Neural progenitor cell (in vitro differentiated cells): ENCODE results near the gene RTN4RL1. TPM values are rescaled to one million over a fixed set of nuclear protein-coding genes. Genes with fewer than 3 reads are reported as not detected.

Experiments used
- DNase-seq: peaks from one replicate; pipeline ENCODE4 v3.0.0-alpha.2; 2016; ENCODE audit warnings: low spot score
- H2AFZ ChIP-seq: fragments of 200-600 bp; sonication (generic); replicated peaks from 2 replicates; pipeline ENCODE4 v1.6.1; 2016; ENCODE audit warnings: antibody characterized with exemption
- H3F3A ChIP-seq: fragments of 200-600 bp; sonication (generic); 2 replicates; pipeline ENCODE4 v1.6.1; 2016; ENCODE audit warnings: antibody characterized with exemption, low read depth
- H3K27ac ChIP-seq: fragments of 200-600 bp; sonication (generic); 2 replicates; pipeline ENCODE4 v1.5.1; 2016; ENCODE audit warnings: mild to moderate bottlenecking
- H3K27me3 ChIP-seq: fragments of 200-600 bp; sonication (generic); 2 replicates; pipeline ENCODE4 v1.6.1; 2016; ENCODE audit warnings: mild to moderate bottlenecking, moderate library complexity
- H3K36me3 ChIP-seq: fragments of 200-600 bp; sonication (generic); 2 replicates; pipeline ENCODE4 v1.5.1; 2016
- H3K4me1 ChIP-seq: fragments of 200-600 bp; sonication (generic); 2 replicates; pipeline ENCODE4 v1.6.1; 2016; ENCODE audit warnings: mixed run types
- H3K4me2 ChIP-seq: fragments of 200-600 bp; sonication (generic); 2 replicates; pipeline ENCODE4 v1.6.1; 2016
- H3K4me3 ChIP-seq: fragments of 200-600 bp; sonication (generic); 2 replicates; pipeline ENCODE4 v1.5.1; 2016
- H3K79me2 ChIP-seq: fragments of 200-600 bp; sonication (generic); 2 replicates; pipeline ENCODE4 v1.6.1; 2016; ENCODE audit warnings: low read depth
- H3K9ac ChIP-seq: fragments of 200-600 bp; sonication (generic); 2 replicates; pipeline ENCODE4 v1.6.1; 2016
- H3K9me3 ChIP-seq: fragments of 200-600 bp; sonication (generic); 2 replicates; pipeline ENCODE4 v1.5.1; 2016; ENCODE audit warnings: low read depth
- H4K20me1 ChIP-seq: fragments of 200-600 bp; sonication (generic); 2 replicates; pipeline ENCODE4 v1.6.1; 2016; ENCODE audit warnings: low read depth
- H3K27ac Mint-ChIP-seq: 3 replicates; pipeline ENCODE4 v1.8.0; 2021; ENCODE audit warnings: mixed read lengths
- H3K27me3 Mint-ChIP-seq: 2 replicates; pipeline ENCODE4 v1.8.0; 2022; ENCODE audit warnings: low read depth, mild to moderate bottlenecking, inconsistent platforms, moderate library complexity, mixed read lengths; ENCODE audit not compliant: insufficient read depth
- H3K36me3 Mint-ChIP-seq: 3 replicates; pipeline ENCODE4 v1.8.0; 2021; ENCODE audit warnings: mixed read lengths
- H3K4me1 Mint-ChIP-seq: 3 replicates; pipeline ENCODE4 v1.8.0; 2021; ENCODE audit warnings: mixed read lengths
- H3K4me3 Mint-ChIP-seq: 3 replicates; pipeline ENCODE4 v1.8.0; 2021; ENCODE audit warnings: mild to moderate bottlenecking, moderate library complexity, mixed read lengths
- H3K9me3 Mint-ChIP-seq: 3 replicates; pipeline ENCODE4 v1.8.0; 2020; ENCODE audit warnings: mixed read lengths
- EZH2 ChIP-seq: fragments of 200-600 bp; sonication (generic); IDR thresholded peaks from 2 replicates; pipeline ENCODE4 v1.6.1; 2017; ENCODE audit warnings: antibody characterized with exemption, mild to moderate bottlenecking, moderate library complexity
- EZH2phosphoT487 ChIP-seq: fragments of 200-600 bp; sonication (generic); IDR thresholded peaks from 2 replicates; pipeline ENCODE4 v1.6.1; 2017; ENCODE audit warnings: antibody characterized with exemption
- total RNA-seq: library from RNA; depleted of rRNA; stranded (reverse); fragments of >200 nt; gene quantifications from 2 replicates; pipeline ENCODE4 v1.2.3, GENCODE V29; 2015; ENCODE audit warnings: low replicate concordance
- TF ChIP-seq, protein P1 (sequence below): fragments of 200-600 bp; sonication (generic); IDR thresholded peaks from 2 replicates; pipeline ENCODE4 v1.5.1; 2017; ENCODE audit warnings: antibody characterized with exemption, mild to moderate bottlenecking

The RTN4RL1 gene
- total RNA-seq, 1 donor from 2014 or later, result 3.4 TPM

DNA sequence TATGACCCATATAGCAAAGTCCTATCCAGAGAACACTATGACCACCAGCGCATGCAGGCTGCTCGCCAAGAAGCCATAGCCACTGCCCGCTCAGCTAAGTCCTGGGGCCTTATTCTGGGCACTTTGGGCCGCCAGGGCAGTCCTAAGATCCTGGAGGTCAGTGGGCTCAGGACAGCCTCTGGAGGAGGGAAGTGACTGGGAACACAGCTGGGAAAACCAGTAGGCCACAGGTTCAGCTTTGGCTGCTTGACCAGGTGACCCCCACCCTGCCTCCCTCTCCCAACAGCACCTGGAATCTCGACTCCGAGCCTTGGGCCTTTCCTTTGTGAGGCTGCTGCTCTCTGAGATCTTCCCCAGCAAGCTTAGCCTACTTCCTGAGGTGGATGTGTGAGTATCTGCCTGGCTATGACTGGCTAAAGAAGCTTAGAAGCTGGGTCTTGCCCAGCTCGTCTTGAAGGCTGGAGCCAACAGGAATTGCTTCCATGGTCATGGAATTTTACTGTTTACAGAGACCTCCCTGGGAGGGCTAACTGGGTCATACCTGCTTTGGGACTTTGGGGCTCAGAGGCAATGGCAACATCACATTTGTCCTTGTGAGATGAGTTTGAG, 15.2 kb upstream of the RTN4RL1 start:
- H3K27me3 Mint-ChIP-seq, result peaks cover 13% of the 10 kb centered on the region
- no peak for DNase-seq
- H2AFZ ChIP-seq, result no peak overlapping the region
- H3K4me1 Mint-ChIP-seq, result peaks cover 39% of the 10 kb centered on the region
- no peak for TF ChIP-seq EZH2
- TF ChIP-seq EZH2phosphoT487, result no peak
- TF ChIP-seq, protein P1, sequence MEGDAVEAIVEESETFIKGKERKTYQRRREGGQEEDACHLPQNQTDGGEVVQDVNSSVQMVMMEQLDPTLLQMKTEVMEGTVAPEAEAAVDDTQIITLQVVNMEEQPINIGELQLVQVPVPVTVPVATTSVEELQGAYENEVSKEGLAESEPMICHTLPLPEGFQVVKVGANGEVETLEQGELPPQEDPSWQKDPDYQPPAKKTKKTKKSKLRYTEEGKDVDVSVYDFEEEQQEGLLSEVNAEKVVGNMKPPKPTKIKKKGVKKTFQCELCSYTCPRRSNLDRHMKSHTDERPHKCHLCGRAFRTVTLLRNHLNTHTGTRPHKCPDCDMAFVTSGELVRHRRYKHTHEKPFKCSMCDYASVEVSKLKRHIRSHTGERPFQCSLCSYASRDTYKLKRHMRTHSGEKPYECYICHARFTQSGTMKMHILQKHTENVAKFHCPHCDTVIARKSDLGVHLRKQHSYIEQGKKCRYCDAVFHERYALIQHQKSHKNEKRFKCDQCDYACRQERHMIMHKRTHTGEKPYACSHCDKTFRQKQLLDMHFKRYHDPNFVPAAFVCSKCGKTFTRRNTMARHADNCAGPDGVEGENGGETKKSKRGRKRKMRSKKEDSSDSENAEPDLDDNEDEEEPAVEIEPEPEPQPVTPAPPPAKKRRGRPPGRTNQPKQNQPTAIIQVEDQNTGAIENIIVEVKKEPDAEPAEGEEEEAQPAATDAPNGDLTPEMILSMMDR, result no peak
- H3K9me3 Mint-ChIP-seq, result no peaks in the 10 kb centered on the region
- no peak overlapping the region for H3K9ac ChIP-seq
- peaks cover 5% of the 10 kb centered on the region for H4K20me1 ChIP-seq
- peaks cover 12% of the 10 kb centered on the region for H3F3A ChIP-seq
- H3K27me3 ChIP-seq, result no peaks in the 10 kb centered on the region
- no peaks in the 10 kb centered on the region for H3K9me3 ChIP-seq
- H3K4me3 ChIP-seq, result no peak overlapping the region
- peaks cover 7% of the 10 kb centered on the region for H3K4me1 ChIP-seq
- H3K79me2 ChIP-seq, result peaks cover 20% of the 10 kb centered on the region
- H3K27ac Mint-ChIP-seq, result no peak overlapping the region
- H3K36me3 ChIP-seq, result no peaks in the 10 kb centered on the region
- peak overlapping the region; percentile 88 for H3K4me3 Mint-ChIP-seq
- peaks cover 23% of the 10 kb centered on the region for H3K36me3 Mint-ChIP-seq
- H3K27ac ChIP-seq, result no peak overlapping the region
- no peak overlapping the region for H3K4me2 ChIP-seq

GRCh38 chr17:2037155-2037554, 12.0 kb upstream of the RTN4RL1 start:
- DNase-seq, result no peak
- Histone ChIP-seq H2AFZ (no peak overlapping the region), H3K4me3 (no peak overlapping the region), H3K79me2 (no peaks in the 10 kb centered on the region), H3K9me3 (no peaks in the 10 kb centered on the region), H4K20me1 (no peaks in the 10 kb centered on the region), H3F3A (peaks cover 1% of the 10 kb centered on the region), H3K36me3 (no peaks in the 10 kb centered on the region), H3K9ac (no peak overlapping the region), H3K4me2 (no peak overlapping the region), H3K27ac (no peak overlapping the region), H3K4me1 (peaks cover 8% of the 10 kb centered on the region), H3K27me3 (no peaks in the 10 kb centered on the region)
- peak overlapping the region; percentile 31 for H3K27ac Mint-ChIP-seq
- H3K4me1 Mint-ChIP-seq, result peaks cover 44% of the 10 kb centered on the region
- H3K4me3 Mint-ChIP-seq, result peak overlapping the region; percentile 24
- H3K27me3 Mint-ChIP-seq, result peaks cover 7% of the 10 kb centered on the region
- peaks cover 10% of the 10 kb centered on the region for H3K36me3 Mint-ChIP-seq
- TF ChIP-seq EZH2phosphoT487 (no peak), EZH2 (no peak)
- TF ChIP-seq, protein P1, result no peak
- no peaks in the 10 kb centered on the region for H3K9me3 Mint-ChIP-seq

GRCh38 chr17:2035541-2036488, 10.7 kb upstream of the RTN4RL1 start:
- Mint-ChIP-seq H3K4me1 (peaks cover 47% of the 10 kb centered on the region), H3K9me3 (no peaks in the 10 kb centered on the region), H3K27me3 (peaks cover 7% of the 10 kb centered on the region), H3K4me3 (no peak overlapping the region), H3K27ac (peak overlapping the region; percentile 31), H3K36me3 (peaks cover 10% of the 10 kb centered on the region)
- Histone ChIP-seq H3K4me1 (peaks cover 11% of the 10 kb centered on the region), H2AFZ (no peak overlapping the region), H3K27me3 (no peaks in the 10 kb centered on the region), H3K27ac (no peak overlapping the region), H3K79me2 (no peaks in the 10 kb centered on the region), H3K9me3 (no peaks in the 10 kb centered on the region), H3K36me3 (no peaks in the 10 kb centered on the region), H4K20me1 (no peaks in the 10 kb centered on the region), H3F3A (no peaks in the 10 kb centered on the region), H3K9ac (no peak overlapping the region), H3K4me3 (no peak overlapping the region), H3K4me2 (no peak overlapping the region)
- TF ChIP-seq, protein P1, result no peak
- TF ChIP-seq EZH2 (no peak), EZH2phosphoT487 (no peak)
- DNase-seq, result no peak
